ENCODE data around the gene RTN3.
A peak's percentile ranks its signal among the peaks of the same experiment; 100 is the strongest.
"Not testable (repeated sequence)": the region's sequence is repeated elsewhere in the genome, so short reads cannot be mapped to it uniquely, and the experiment has no call there.

Gene RTN3

DNA sequence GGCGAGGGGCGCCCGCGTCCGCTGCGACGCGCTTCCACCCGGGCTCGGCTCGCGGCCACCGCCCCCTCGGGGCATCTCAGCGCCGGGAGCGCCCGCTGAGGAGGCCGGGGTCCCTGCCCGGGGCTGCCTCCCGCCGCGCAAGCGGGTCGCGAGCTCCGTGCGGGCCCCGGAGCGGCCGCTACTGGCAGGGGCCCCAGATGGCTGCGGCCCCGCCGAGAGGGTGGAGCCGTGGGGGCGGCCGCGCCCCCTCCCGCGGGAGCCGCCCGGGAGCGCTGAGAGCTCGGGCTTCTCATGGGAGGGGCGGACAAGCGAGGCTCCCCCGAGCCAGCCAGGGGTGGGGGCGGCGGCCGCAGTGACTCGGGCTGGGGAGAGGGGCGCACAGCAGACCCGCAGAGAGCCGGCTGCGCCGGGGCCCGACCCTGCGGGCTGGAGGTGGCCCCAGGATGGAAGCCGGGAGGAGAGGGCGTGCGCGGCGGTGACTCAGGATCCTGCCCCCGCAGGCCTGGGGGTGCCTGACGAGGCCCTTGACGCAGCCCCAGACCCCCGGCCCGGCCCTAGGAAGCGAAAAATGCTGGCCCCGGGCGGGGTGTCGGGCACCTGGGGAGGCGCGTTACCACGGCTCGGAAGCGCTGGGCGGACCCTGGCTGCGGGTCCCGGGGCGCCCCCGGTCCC, 87.9 kb downstream of the RTN3 start:
- DNase-seq (ENCODE audit: low spot score) = peak; percentile 45

GRCh38 chr11:63769714-63770455, 88.6 kb downstream of the RTN3 start:
- DNase-seq (ENCODE audit: low spot score) = no peak

DNA sequence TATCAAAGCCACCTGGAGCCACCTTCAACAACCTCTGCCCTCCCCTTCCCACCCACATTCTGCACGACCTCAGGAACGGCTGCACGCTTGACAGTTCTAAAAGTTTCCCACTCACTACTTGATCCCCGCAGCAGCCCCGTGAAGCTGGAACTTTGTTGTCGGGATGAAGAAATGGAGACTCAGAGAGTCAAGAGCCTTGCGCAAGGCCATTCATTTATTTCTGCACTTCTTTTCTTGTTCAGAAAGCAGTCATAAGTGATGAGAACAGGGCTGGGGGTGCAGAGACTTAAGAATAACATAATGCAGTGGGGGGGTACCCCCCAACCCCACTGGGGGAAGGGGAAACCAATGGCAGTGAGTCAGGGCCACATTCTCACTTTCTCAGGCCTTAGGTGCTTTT, 89.5 kb downstream of the RTN3 start:
- DNase-seq (ENCODE audit: low spot score) = no peak

DNA sequence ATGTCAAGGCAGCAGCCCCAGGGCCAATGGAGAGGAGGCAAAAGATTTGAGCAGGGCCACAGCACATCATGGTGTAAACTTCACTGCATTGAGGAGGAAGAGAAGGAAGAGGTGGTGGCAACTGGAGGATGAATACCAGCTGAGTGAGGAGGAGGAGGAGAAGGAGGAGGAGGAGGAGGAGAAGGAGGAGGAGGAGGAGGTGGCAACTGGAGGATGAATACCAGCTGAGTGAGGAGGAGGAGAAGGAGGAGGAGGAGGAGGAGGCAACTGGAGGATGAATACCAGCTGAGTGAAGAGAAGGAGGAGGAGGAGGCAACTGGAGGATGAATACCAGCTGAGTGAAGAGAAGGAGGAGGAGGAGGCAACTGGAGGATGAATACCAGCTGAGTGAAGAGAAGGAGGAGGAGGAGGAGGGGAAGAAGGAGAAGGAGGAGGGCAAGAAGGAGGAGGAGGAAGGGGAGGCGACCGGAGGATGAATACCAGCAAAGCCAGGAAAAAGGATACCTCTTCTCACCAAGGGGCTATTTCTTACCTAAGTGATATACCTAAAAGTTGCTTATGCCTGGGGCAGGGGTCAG, 90.5 kb downstream of the RTN3 start:
- DNase-seq (ENCODE audit: low spot score) = not testable (repeated sequence)

DNA sequence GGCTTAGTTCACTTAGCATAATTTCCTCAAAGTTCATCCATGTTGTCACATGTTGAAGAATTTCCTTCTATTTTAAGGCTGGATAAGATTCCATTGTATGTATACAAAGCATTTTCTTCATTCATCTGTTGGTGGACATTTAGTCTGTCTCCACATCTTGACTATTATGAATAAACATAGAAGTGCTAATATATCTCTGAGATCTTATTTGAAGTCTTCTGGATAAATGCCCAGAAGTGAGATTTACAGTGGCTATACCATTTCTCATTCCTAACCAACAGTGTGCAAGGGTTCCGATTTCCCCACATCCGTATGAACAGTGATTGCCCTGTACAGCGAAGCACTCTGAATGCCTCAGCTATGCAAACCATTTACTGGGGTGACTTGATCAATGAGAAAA, 93.9 kb downstream of the RTN3 start:
- DNase-seq (ENCODE audit: low spot score) = no peak

GRCh38 chr11:63779039-63779438, 97.7 kb downstream of the RTN3 start:
- no peak for DNase-seq (ENCODE audit: low spot score)

DNA sequence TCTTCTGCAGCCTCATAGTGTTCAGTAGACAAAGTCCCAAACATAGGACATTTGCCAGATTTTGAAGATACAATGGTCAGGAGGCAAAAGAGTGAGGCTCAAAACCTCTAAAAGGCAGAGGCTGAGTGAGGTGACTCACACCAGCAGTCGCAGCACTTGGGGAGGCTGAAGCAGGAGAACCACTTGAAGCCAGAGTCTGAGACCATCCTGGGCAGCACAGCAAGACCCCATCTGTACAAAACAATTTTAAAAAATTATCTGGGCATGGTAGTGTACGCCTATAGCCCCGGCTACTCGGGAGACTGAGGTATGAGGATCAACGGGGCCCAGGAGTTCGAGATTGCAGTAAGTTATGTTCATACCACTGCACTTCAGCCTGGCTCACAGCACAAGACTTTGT, 101.4 kb downstream of the RTN3 start:
- no peak for DNase-seq (ENCODE audit: low spot score)

- no peak for DNase-seq (ENCODE audit: low spot score)
Observed at GRCh38 chr11:63783925-63784592, 102.8 kb downstream of the RTN3 start.

GRCh38 chr11:63785823-63786222, 104.5 kb downstream of the RTN3 start:
- no peak for DNase-seq (ENCODE audit: low spot score)

- no peak for DNase-seq (ENCODE audit: low spot score)
Observed at GRCh38 chr11:63791495-63792167, 110.3 kb downstream of the RTN3 start.

DNA sequence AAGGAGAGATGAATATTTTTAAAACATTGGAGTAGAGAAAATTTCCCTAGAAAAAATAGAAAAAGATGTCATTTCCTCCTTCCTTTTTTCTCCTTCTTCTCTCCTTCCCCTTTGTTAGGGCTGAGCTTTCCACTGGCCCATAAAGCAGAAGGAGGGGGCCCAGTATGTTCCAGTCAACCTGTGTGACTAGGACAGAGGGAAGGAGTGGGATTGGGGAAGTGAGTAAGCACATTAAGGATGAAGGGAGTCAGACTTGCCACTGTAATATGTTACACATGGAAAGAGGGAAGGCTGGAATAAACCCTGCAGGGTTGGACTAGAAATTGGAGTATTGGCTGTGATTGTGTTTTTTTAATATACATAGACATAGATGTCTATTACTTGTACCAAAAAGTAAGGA, 111.9 kb downstream of the RTN3 start:
- DNase-seq (ENCODE audit: low spot score) = peak; percentile 45

DNA sequence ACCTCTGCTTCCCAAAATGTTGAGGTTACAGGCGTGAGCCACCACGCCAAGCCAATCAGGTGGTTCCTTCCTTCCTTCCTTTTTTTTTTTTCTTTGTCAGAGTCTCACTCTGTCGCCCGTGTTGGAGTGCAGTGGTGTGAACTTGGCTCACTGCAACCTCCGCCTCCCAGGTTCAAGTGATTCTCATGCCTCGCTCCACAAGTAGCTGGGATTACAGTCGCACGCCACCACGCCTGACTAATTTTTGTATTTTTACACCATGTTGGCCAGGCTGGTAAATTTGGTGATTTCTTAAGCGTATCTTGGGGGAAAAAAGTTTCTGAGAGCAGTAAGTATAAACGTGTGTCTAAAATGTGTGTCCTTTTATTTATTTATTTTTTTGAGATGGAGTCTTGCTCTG, 113.8 kb downstream of the RTN3 start:
- DNase-seq (ENCODE audit: low spot score) = no peak

DNA sequence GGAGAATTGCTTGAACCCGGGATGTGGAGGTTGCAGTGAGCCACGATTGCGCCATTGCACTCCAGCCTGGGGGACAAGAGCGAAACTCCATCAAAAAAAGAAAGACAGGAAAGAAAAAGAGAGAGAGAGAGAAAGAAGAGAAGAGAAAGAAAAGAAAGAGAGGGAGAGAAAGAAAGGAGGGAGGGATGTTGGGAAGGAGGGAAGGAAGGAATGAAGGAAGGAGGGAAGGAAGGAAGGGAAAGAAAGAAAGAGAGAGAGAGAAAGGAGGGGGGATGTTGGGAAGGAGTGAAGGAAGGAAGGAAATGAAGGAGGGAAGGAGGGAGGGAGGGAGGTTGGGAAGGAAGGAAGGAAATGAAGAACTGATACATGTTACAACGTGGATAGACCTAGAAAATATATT, 119.6 kb downstream of the RTN3 start:
- DNase-seq (ENCODE audit: low spot score) = no peak

DNA sequence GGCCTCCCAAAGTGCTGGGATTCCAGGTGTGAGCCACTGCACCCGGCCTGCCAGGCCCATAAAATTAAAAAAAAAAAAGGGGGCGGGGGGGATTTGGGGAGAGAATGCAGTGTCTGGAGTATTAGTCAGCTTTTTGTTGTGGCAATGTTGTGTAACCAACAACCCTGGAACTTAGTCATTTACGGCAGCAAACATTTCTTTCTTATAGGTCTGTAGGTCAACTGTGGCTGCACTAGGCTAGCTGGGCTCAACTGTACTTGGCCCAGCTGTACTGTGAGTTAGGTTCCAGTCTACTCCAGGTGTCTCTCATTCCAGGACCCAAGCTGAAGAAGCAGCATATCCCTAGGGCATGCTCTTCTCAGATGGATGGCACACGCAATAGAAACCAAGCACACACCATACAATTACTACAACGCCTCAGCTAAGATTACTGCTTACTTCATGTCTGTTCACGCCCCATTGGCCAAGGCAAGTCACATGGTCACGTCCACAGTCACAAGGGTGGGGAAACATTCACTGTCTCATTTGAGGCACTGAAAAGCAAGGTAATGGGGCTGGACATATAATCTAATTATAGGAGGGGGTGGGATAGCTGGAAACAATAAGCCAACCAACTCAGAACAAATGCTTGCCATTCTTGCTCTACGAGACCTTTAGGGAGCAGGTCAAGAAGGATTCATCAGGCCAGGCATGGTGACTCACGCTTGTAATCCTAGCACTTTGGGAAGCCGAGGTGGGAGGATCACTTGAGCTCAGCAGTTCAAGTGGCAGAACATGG, 121.5 kb downstream of the RTN3 start:
- peak; percentile 53 for DNase-seq (ENCODE audit: low spot score)

GRCh38 chr11:63804259-63804658, 123.0 kb downstream of the RTN3 start:
- DNase-seq (ENCODE audit: low spot score) = no peak

- no peak for DNase-seq (ENCODE audit: low spot score)
Observed at GRCh38 chr11:63805844-63806415, 124.6 kb downstream of the RTN3 start.

All from RKO (cell line).